OCI-LY1 (cell line): ENCODE measurements around the gene EVC2.

Source experiments
- EZH2 ChIP-seq: fragments of 200-600 bp; sonication (generic), shearing (Covaris generic); IDR thresholded peaks from 2 replicates; pipeline ENCODE4 v1.8.0; 2017; ENCODE audit warnings: borderline replicate concordance, mixed run types, mild to moderate bottlenecking, antibody characterized with exemption, low read length, moderate library complexity, mixed read lengths
- TF ChIP-seq, protein P1 (sequence below): fragments of 200-600 bp; sonication (generic), shearing (Covaris generic); IDR thresholded peaks from 2 replicates; pipeline ENCODE4 v1.5.1; 2017; ENCODE audit warnings: mild to moderate bottlenecking, antibody characterized with exemption, low read length, moderate library complexity, mixed read lengths

DNA sequence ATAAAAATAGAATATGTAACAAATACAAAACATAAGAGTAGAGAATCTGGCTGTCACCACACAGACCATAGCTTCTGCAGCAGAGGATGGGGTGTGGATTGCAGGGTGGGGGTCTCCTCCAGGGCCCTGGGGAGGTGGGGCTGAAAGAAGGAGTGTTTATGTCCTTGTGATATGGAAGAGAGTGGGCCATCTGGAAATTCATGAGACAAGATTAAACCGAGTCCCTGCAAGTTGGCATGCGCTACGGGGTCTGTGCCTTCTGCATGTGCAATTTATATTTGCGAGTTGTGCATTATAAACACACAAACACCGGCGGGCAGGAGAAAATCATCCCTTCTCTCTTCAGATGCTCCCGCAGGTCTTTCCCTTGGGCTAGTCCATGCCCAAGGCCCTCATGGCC lies 145.9 kb downstream of the EVC2 start:
- TF ChIP-seq, protein P1, sequence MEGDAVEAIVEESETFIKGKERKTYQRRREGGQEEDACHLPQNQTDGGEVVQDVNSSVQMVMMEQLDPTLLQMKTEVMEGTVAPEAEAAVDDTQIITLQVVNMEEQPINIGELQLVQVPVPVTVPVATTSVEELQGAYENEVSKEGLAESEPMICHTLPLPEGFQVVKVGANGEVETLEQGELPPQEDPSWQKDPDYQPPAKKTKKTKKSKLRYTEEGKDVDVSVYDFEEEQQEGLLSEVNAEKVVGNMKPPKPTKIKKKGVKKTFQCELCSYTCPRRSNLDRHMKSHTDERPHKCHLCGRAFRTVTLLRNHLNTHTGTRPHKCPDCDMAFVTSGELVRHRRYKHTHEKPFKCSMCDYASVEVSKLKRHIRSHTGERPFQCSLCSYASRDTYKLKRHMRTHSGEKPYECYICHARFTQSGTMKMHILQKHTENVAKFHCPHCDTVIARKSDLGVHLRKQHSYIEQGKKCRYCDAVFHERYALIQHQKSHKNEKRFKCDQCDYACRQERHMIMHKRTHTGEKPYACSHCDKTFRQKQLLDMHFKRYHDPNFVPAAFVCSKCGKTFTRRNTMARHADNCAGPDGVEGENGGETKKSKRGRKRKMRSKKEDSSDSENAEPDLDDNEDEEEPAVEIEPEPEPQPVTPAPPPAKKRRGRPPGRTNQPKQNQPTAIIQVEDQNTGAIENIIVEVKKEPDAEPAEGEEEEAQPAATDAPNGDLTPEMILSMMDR = no peak
- TF ChIP-seq EZH2 = no peak
